ENCODE measurements around the gene ROR2.

GRCh38 chr9:91567642-91568274, 382.3 kb downstream of the ROR2 start:
- TF ChIP-seq POLR2AphosphoS5 (IDR thresholded peaks at IDR 0.05; ENCODE audit: low read depth, low read length) (no peak), POLR2A (IDR thresholded peaks at IDR 0.05; ENCODE audit: low read depth, low read length) (no peak)

Data from GM12892 (cell line).